Measurements from ENCODE around the gene EAPP. TPM values are rescaled to one million over a fixed set of nuclear protein-coding genes. Genes with fewer than 3 reads are reported as not detected.
"Not testable (repeated sequence)": the region's sequence is repeated elsewhere in the genome, so short reads cannot be mapped to it uniquely, and the experiment has no call there.

Gene EAPP
- polyA plus RNA-seq, 12 donors = 30.4 to 51.5 (median 33.9) TPM; not detected in 1

DNA sequence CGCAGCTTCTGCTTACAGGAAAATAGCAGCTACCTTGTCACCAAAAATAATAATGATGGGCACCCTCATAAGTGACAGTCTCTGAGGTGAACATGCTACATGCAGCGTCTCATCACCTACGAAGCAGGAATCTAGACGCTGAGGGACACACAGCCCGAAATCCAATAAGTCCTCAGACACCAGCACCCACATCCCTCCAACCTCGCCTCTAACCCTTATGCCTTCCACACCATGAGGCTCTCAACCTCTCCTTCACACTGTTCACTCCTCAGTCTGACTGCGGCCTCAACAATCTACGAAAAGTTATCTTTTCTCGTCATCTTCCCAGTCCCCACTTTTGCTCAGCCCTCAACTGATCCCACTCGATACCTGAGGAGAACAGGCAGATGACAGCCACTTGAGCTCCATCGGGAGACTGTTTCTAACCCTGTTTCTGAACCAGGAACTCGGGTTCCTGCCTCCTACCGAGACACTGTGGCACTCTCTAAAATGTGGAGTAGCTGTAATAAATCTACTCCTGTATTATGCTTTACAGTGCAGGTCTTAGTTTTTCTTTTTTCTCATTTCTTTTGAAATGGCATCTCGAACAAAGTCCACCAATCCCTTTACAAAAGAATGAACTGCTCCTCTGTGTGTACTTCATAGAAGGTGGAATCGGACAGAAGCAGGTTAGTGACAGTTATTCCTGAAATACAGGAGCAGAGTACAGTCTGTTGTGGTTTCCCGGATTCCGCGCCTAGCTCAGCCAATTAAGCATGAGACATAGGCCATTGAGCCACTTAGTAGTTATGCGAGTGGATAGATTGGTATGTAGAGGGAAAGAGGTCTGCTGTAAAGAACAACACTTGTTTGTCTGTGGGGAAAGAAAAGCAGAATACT lies 919 bp upstream of the EAPP start:
- not testable (repeated sequence) for DNase-seq

DNA sequence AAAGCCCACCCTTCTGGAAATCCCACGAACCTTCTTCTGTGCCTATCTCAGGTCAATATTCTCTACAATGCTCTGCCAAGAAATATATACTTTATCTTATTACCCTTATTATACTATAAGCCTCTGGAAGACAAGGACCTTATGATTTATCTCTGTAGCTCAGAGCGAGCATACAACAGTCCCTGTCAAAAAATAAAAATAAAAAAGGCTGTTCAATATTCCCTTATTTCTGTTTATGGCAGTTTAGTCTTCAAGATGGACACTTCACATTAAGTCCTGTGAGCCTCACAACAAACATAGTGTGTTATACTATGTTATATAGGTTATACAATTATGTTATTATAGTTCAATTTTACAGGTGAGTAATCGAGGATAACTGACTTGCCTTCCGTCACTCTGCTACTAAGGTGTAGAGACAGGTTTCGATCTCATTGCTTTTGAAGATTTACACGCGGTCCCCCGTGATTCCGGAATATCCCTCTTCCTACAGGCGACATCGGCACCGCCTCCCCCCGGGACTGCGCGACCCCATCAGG lies 562 bp downstream of the EAPP start:
- no peak for DNase-seq

DNA sequence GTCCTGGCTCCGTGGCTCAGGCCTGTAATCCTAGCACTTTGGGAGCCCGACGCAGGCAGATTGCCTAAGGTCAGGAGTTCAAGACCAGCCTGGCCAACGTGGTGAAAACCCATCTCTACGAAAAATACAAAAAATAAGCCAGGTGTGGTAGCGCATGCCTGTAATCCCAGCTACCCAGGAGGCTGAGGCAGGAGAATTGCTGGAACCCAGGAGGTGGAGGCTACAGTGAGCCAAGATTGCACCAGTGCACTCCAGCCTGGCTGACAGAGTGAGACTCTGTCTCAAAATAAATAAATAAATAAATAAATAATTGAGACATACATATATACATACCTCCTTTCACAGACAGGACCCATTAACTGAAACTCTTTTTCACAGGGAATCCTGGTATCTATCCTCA lies 1.4 kb downstream of the EAPP start:
- not testable (repeated sequence) for DNase-seq

- no peak for DNase-seq
Measured at GRCh38 chr14:34537677-34538009, 1.9 kb downstream of the EAPP start.

DNA sequence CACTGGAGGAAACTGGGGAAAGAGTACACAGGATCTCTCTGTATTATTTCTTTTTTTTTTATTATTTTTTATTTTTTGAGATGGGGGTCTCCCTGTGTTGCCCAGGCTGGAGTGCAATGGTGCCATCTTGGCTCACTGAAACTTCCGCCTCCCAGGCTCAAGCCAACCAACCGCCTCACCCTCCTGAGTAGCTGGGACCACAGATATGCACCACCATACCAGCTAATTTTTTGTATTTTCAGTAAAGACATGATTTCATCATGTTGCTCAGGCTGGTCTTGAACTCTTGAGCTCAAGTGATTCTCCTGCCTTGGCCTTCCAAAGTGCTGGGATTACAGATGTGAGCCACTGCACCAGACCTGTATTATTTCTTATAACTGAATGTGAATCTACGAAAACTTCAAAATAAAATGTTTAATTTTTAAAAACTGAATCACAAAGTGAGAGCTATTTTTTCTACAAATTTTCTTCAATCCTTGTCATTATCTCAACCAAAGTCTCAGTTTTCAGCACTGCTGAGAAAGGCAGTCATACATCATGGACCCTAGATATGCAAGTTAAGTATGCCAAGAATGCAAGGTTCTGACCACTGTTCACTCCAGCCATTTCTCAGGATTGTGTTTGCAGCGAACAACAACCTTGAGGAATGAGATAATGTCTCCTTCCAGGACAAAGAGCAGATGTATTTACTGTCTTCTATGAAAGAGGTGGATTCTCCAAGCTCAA lies 2.4 kb downstream of the EAPP start:
- no peak for DNase-seq

DNA sequence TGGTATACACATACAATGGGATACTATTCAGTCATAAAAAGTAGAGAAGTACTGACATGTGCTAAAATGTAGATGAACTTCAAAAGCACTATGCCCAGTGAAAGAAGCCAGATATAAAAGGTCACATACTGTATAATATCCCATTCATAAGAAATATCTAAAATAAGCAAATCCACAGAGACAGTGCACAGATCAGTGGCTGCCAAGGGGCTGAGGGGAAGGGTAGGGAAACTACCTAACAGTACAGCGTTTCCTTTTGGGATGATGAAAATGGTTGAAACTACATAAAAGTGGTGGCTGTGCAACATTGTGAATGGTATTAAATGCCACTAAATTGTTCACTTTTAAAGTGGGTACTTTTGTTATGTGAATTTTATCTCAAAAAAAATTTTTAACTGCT lies 11.9 kb downstream of the EAPP start:
- DNase-seq = no peak

GRCh38 chr14:34524216-34524615 lies 15.3 kb downstream of the EAPP start:
- DNase-seq = not testable (repeated sequence)

DNA sequence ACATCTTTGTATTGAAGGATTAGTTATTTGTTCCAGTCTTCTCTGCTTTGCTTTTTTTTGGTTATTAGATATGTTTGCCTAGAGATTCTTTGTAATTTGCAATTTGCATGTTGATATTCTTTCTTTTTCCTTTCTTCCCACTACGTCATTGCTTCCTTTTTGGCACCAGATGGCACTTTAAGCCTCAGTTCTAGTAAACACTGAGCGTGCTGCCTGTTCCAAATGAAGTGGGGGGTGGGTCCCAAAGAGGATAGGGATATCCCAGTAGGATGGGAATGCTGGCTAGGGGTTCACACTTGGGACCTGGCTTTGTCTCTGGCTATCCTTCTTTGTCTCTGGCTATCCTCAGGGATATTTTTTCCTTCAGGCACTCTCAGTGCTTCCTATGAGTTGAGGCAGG lies 17.0 kb downstream of the EAPP start:
- DNase-seq = no peak

GRCh38 chr14:34521071-34521470 lies 18.4 kb downstream of the EAPP start:
- not testable (repeated sequence) for DNase-seq

GRCh38 chr14:34520304-34520970 lies 19.1 kb downstream of the EAPP start:
- not testable (repeated sequence) for DNase-seq

GRCh38 chr14:34507884-34508283 lies 31.6 kb downstream of the EAPP start:
- no peak for DNase-seq

- DNase-seq = no peak
Measured at GRCh38 chr14:34507459-34507858, 32.0 kb downstream of the EAPP start.

GRCh38 chr14:34505124-34505491 lies 34.4 kb downstream of the EAPP start:
- DNase-seq = not testable (repeated sequence)

DNA sequence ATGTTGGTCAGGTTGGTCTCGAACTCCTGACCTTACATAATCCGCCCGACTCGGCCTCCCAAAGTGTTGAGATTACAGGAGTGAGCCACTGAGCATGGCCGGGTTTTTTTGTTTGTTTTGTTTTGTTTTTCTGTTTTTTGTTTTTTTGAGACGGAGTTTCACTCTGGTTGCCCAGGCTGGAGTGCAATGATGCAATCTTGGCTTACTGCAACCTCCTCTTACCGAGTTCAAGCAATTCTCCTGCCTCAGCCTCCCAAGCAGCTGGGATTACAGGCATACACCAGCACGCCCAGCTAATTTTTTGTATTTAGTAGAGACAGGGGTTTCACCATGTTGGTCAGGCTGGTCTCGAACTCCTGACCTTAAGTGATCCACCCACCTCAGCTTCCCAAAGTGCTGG lies 35.5 kb downstream of the EAPP start:
- not testable (repeated sequence) for DNase-seq

DNA sequence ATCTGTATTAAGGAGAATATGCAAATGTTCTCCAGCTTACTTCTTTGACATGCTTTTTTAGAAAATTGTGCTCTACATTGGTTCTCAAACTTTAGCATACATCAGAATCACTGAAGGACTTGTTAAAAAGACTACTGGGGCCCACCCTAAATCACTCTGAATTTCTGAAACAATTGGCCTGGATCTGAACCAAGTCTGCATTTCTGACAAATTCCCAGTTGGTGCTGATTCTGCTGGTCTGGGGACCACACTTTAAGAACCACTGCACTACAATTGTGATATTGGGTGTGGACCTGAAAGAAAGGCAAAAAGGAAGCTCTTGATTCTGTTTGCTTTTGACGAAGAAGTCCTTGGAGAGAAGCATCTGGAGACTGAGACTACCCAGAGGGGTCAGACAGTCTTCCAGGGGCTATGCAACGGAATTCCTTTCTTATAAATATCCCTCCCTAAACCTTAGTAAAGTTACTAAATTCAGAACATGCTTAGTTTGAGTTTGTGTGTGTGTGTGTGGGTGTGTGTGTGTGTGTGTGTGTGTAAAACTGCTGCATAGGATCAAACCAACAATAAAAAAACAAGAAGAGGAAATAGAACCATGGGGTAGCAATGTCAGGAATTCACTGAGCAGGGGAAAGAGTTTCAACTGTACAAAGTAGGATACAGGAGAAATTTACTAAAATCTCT lies 36.8 kb downstream of the EAPP start:
- no peak for DNase-seq

DNA sequence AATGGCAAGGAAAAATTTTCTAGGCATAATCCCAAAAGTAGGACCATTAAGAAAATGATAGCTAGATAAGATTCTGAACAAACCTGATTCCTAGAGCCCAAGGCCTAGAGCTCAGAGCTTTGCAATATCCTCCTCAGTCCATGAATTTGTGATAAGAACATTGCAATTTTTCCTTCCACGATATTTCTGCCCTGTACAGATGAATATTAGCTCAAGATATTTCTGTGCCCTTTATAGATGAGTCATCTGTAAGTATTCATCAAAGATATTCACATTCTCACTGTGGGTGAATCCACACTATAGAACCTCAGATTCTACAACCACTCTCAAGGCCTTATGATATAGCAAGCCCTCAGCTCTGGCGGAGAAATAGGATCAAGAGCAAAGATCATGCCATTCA lies 37.5 kb downstream of the EAPP start:
- no peak for DNase-seq

DNA sequence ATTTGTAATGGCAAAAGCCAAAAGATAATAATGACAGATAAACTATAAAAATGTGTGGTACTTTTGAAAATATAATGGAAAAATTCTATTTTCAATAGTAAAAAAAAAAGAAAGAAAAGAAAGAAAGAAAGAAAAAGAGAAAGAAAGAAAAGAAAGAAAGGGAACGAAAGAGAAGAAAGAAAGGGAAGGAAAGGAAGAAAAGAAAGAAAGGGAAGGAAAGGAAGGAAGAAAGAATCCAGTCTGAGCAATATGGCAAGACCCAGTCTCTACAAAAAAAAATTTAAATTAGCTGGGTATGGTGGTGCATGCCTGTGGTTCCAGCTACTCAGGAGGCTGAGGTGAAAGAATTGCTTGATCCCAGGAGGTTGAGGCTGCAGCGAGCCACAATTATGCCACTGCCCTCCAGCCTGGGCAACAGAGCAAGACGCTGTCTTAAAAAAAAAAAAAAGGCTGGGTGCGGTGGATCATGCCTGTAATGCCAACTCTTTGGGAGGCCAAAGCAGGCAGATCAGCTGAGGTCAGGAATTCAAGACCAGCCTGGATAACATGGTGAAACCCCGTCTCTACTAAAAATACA lies 38.4 kb downstream of the EAPP start:
- no peak for DNase-seq

- DNase-seq = no peak
Measured at GRCh38 chr14:34498684-34499412, 40.7 kb downstream of the EAPP start.

GRCh38 chr14:34496679-34497513 lies 42.6 kb downstream of the EAPP start:
- peak; percentile 88 for DNase-seq

Measured in muscle of arm (tissue), 12 donors.